Activated CD8-positive, alpha-beta memory T cell treated with anti-CD3 and anti-CD28 coated beads, Interleukin-2, amount 10 ng/mL, durations not matched to agents 7 days and 5 days (primary cell): ENCODE measurements around the gene TRAF2. TPM values are rescaled to one million over a fixed set of nuclear protein-coding genes. Genes with fewer than 3 reads are reported as not detected.

Experiments
- ATAC-seq: fragments of 150-1000 bp; cut with Tn5 transposase; one replicate; pipeline ENCODE4 v1.10.0; 2021; ENCODE audit warnings: moderate library complexity
- CTCF ChIA-PET: fragments of 350-600 bp; sonication (Branson Sonifier 250); formaldehyde crosslinking; loops from one replicate; lab custom pipeline; 2021; ENCODE audit warnings: antibody characterized with exemption; lab: Charles Lee
- DNase-seq: peaks from one replicate; pipeline ENCODE4 v3.0.0-alpha.2; 2020
- H3K27ac Mint-ChIP-seq: one replicate; pipeline ENCODE4 v1.8.0; 2021; ENCODE audit warnings: mild to moderate bottlenecking, mixed read lengths
- H3K27me3 Mint-ChIP-seq: one replicate; pipeline ENCODE4 v1.8.0; 2021; ENCODE audit warnings: mixed read lengths
- H3K36me3 Mint-ChIP-seq: one replicate; pipeline ENCODE4 v1.8.0; 2021; ENCODE audit warnings: mild to moderate bottlenecking, mixed read lengths
- H3K4me1 Mint-ChIP-seq: one replicate; pipeline ENCODE4 v1.8.0; 2021; ENCODE audit warnings: mixed read lengths
- H3K4me3 Mint-ChIP-seq: one replicate; pipeline ENCODE4 v1.8.0; 2021; ENCODE audit warnings: mild to moderate bottlenecking, moderate library complexity, mixed read lengths
- H3K9me3 Mint-ChIP-seq: one replicate; pipeline ENCODE4 v1.8.0; 2022; ENCODE audit warnings: low read depth, mixed read lengths
- total RNA-seq, 2 experiments: library from RNA; stranded (reverse); gene quantifications; one replicate each; pipeline ENCODE4 v1.2.3, GENCODE V29; 2021

The TRAF2 gene
- total RNA-seq, 2 experiments from 2014 or later, result 58.4 to 67.6 TPM

DNA sequence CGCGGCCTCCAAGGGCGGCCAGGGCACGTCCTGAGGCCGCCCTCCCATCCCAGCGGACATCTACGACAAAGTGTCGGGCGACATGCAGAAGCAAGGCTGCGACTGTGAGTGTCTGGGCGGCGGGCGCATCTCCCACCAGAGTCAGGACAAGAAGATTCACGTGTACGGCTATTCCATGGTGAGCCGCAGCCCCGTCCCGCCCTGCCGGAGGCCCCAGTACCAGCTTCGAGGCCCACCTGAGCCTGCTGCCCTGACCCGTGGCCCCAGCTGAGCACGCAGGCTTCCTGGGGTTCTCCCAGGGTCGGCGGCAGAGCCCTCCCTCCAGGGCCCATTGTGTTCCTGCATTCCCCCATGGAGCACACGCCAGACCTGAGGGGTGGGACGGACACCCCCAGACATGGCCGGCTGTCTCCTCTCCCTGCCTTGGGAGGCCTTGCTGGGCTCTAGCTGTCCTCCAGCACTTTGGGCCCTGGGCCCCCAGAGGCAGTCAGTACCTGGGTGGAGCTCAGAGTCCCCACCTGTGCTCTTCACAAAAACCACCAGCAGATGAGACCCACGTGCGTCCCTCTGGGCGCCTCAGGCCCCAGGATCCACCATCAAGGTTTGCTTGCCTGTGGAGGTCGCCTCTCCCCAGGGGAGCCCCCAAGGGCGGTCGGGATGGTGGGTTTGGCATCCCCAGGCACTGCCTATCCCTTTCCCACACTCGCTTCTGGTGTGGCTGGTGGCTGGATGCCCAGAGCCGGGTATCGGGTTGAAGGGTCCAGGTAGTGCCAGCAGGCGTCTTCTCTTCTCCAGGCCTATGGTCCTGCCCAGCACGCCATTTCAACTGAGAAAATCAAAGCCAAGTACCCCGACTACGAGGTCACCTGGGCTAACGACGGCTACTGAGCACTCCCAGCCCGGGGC is 36.1 kb upstream of the TRAF2 start:
- DNase-seq, result no peak
- Mint-ChIP-seq H3K27me3 (peaks cover 18% of the 10 kb centered on the region), H3K27ac (peak overlapping the region; percentile 81), H3K4me1 (peaks cover 16% of the 10 kb centered on the region), H3K4me3 (peak overlapping the region; percentile 88), H3K36me3 (peaks cover 3% of the 10 kb centered on the region), H3K9me3 (no peaks in the 10 kb centered on the region)
- CTCF ChIA-PET, result interaction anchor here (1.0 kb wide), 1 partner anchor 185 kb away, joined by 3 read pairs; no protein-coding TSS in a partner anchor
- ATAC-seq, result no peak

DNA sequence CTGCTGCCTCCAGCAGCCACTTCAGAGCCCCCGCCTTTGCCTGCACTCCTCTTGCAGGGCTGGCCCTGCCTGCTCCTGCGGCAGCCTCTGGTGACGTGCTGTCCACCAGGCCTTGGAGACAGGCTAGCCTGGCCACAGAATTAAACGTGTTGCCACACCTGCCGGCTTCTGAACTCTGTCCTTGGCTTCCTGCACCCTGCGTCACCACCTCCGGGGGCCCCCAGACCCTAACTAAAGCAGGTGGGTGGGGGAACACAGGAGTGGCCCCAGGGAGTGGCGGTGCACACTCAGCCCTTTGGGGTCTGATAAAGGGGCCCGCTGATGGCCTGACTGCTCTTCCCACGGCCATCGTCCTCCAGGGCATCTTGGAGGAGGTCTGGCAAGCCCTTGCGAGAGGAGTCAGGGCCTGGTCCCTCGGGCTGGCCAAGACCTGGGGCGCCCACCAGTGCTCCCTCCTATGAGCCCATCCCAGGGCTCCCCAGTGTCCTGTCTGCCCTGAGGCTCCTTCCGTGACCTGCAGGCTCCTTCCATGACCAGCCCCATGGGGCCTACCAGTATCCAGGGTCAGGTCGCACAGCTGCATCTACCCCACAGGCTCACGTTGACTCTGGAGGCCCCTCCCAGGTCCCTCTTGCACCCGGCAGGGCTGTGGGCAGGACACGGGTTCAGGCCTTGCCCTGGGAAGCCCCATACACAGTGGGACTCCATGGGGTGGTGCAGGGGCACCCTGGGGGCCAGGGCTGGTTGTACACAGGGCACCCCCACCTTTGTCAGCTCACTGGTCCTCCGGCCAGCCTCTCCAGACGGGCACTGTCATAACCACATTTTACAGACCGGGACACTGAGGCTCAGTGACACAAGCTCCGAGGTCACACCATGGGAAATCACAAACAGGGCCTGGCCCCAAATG is 35.2 kb upstream of the TRAF2 start:
- Mint-ChIP-seq H3K36me3 (peaks cover 3% of the 10 kb centered on the region), H3K4me1 (peaks cover 16% of the 10 kb centered on the region), H3K9me3 (no peaks in the 10 kb centered on the region), H3K4me3 (no peak overlapping the region), H3K27ac (no peak overlapping the region), H3K27me3 (peaks cover 15% of the 10 kb centered on the region)
- ATAC-seq (no peak), DNase-seq (no peak)
- CTCF ChIA-PET, result interaction anchor here (2.1 kb wide), 1 partner anchor 9 kb away, joined by 8 read pairs; the partner anchor contains the start of gene AJM1

DNA sequence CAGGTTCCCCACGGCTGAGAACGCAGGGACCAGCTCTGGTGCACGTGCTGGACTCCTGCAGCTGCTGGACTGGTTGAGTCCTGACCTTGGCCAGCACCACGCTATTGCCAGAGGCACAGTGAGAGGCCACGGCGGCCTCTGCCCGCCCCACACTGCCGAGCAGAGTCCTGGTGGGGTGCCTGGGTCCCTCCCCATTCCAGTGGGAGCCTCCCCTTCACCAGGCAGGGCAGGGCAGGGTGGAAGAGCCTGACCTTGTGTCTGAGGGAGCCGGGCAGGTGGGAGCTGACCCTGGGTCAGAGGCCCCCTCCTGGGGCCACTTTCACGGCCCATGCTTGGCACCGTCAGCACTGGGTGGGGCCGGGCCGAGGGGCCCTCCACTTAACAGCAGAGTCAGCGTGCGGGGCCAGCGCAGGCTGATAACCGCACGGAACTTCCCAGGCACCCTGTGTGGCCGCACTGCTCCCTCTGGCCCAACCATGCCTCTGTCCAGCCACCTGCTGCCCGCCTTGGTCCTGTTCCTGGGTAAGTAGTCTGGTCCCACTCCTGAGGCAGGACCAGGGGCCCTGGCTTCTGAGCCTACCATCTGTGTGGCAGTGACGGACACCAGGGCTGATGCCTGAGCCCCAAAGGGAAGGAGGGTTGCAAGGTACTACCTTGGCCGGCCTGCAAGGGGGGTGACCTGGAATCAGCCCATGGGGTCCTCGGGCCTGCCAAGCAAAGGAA is 34.2 kb upstream of the TRAF2 start, which contains the start of gene MAMDC4:
Gene MAMDC4 (plus strand): TSS at position 406 of the 723 bp plus-strand sequence. CDS start 71 bp downstream, at position 477.
- CTCF ChIA-PET, result interaction anchor here (2.1 kb wide), 1 partner anchor 10 kb away, joined by 8 read pairs; the partner anchor contains the start of gene AJM1
- DNase-seq, result no peak
- Mint-ChIP-seq H3K9me3 (no peaks in the 10 kb centered on the region), H3K36me3 (peaks cover 3% of the 10 kb centered on the region), H3K4me1 (peaks cover 13% of the 10 kb centered on the region), H3K27me3 (peaks cover 8% of the 10 kb centered on the region), H3K4me3 (no peak within 1 kb of the TSS), H3K27ac (no peak within 1 kb of the TSS)
- ATAC-seq, result no peak

- DNase-seq (no peak), ATAC-seq (no peak)
- no peak overlapping the region for H3K27ac Mint-ChIP-seq
- H3K4me3 Mint-ChIP-seq, result no peak overlapping the region
- no peaks in the 10 kb centered on the region for H3K36me3 Mint-ChIP-seq
- peaks cover 1% of the 10 kb centered on the region for H3K27me3 Mint-ChIP-seq
- peaks cover 8% of the 10 kb centered on the region for H3K4me1 Mint-ChIP-seq
- H3K9me3 Mint-ChIP-seq, result no peaks in the 10 kb centered on the region
- CTCF ChIA-PET, result interaction anchor here (2.1 kb wide), 1 partner anchor 11 kb away, joined by 8 read pairs; the partner anchor contains the start of gene AJM1
Measured at GRCh38 chr9:136852664-136853595, 33.4 kb upstream of the TRAF2 start.

DNA sequence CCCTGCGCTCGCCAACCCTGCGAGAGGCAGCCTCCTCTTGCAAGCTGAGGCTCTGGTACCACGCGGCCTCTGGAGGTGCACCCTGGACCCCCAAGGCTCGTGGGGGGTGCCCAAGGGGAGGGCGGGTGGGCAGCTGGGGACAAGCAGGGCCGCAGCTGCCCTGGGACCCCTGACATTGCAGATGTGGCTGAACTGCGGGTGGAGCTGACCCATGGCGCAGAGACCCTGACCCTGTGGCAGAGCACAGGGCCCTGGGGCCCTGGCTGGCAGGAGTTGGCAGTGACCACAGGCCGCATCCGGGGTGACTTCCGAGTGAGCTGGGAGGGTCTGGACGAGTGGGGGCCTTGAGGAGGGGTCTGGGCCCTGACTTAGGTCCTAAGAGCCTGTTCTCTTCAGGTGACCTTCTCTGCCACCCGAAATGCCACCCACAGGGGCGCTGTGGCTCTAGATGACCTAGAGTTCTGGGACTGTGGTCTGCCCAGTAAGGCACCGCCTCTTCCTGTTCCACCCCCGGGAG is 32.7 kb upstream of the TRAF2 start:
- Mint-ChIP-seq H3K27me3 (no peaks in the 10 kb centered on the region), H3K36me3 (no peaks in the 10 kb centered on the region), H3K9me3 (no peaks in the 10 kb centered on the region), H3K4me1 (peaks cover 6% of the 10 kb centered on the region), H3K27ac (no peak overlapping the region), H3K4me3 (no peak overlapping the region)
- ATAC-seq (no peak), DNase-seq (no peak)
- CTCF ChIA-PET, result no interaction called here

GRCh38 chr9:136854113-136854841 is 32.0 kb upstream of the TRAF2 start:
- Mint-ChIP-seq H3K4me1 (peaks cover 5% of the 10 kb centered on the region), H3K27me3 (no peaks in the 10 kb centered on the region)
- CTCF ChIA-PET, result no interaction called here

GRCh38 chr9:136854842-136855460 is 31.4 kb upstream of the TRAF2 start:
- ATAC-seq (no peak), DNase-seq (no peak)
- no peaks in the 10 kb centered on the region for H3K36me3 Mint-ChIP-seq
- H3K9me3 Mint-ChIP-seq, result no peaks in the 10 kb centered on the region
- peaks cover 3% of the 10 kb centered on the region for H3K4me1 Mint-ChIP-seq
- H3K4me3 Mint-ChIP-seq, result no peak overlapping the region
- CTCF ChIA-PET, result no interaction called here
- no peaks in the 10 kb centered on the region for H3K27me3 Mint-ChIP-seq
- no peak overlapping the region for H3K27ac Mint-ChIP-seq

More at GRCh38 chr9:136854113-136854841, 32.0 kb upstream of the TRAF2 start:
- DNase-seq (no peak), ATAC-seq (no peak)
- no peak overlapping the region for H3K27ac Mint-ChIP-seq
- H3K4me3 Mint-ChIP-seq, result no peak overlapping the region
- no peaks in the 10 kb centered on the region for H3K9me3 Mint-ChIP-seq
- H3K36me3 Mint-ChIP-seq, result no peaks in the 10 kb centered on the region

DNA sequence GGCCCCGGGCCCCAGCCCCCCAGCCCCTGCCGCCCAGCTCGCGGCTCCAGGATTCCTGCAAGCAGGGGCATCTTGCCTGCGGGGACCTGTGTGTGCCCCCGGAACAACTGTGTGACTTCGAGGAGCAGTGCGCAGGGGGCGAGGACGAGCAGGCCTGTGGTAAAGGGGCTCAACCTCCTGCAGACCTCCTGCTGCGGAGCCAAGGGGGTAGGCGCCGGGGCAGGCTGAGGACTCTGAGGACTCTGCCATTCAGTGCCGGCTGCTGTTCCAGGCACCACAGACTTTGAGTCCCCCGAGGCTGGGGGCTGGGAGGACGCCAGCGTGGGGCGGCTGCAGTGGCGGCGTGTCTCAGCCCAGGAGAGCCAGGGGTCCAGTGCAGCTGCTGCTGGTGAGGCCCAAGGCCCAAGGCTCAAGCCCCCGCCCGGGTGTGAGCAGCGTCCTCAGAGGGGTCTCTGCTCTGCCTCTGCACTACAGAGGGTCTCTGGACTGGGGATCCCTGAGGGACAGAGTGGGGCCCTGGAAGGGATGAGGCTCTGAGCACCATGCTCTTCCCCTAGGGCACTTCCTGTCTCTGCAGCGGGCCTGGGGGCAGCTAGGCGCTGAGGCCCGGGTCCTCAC is 30.7 kb upstream of the TRAF2 start:
- Mint-ChIP-seq H3K36me3 (no peaks in the 10 kb centered on the region), H3K4me1 (no peaks in the 10 kb centered on the region), H3K9me3 (no peaks in the 10 kb centered on the region), H3K4me3 (no peak overlapping the region), H3K27ac (no peak overlapping the region), H3K27me3 (no peaks in the 10 kb centered on the region)
- ATAC-seq, result no peak
- no peak for DNase-seq
- CTCF ChIA-PET, result no interaction called here

DNA sequence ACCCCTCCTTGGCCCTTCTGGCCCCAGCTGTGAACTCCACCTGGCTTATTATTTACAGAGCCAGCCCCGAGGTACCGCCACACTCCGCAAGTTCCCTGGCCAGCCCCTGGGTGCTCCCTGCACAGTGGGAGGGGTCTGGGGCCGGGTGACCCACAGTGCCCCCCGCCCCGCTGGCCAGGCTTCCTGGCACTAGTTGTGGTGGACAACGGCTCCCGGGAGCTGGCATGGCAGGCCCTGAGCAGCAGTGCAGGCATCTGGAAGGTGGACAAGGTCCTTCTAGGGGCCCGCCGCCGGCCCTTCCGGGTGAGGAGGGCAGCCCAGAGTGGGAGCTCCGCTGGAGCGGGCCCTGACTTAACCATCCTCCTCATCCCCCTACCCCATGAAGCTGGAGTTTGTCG is 30.2 kb upstream of the TRAF2 start:
- no peaks in the 10 kb centered on the region for H3K9me3 Mint-ChIP-seq
- no peaks in the 10 kb centered on the region for H3K27me3 Mint-ChIP-seq
- H3K27ac Mint-ChIP-seq, result no peak overlapping the region
- no peak for DNase-seq
- no peaks in the 10 kb centered on the region for H3K36me3 Mint-ChIP-seq
- H3K4me1 Mint-ChIP-seq, result no peaks in the 10 kb centered on the region
- CTCF ChIA-PET, result interaction anchor here (0.6 to 0.7 kb wide), 2 partner anchors 14 to 208 kb away, joined by 3 read pairs; partner anchors contain the start of gene AJM1
- no peak overlapping the region for H3K4me3 Mint-ChIP-seq
- no peak for ATAC-seq

DNA sequence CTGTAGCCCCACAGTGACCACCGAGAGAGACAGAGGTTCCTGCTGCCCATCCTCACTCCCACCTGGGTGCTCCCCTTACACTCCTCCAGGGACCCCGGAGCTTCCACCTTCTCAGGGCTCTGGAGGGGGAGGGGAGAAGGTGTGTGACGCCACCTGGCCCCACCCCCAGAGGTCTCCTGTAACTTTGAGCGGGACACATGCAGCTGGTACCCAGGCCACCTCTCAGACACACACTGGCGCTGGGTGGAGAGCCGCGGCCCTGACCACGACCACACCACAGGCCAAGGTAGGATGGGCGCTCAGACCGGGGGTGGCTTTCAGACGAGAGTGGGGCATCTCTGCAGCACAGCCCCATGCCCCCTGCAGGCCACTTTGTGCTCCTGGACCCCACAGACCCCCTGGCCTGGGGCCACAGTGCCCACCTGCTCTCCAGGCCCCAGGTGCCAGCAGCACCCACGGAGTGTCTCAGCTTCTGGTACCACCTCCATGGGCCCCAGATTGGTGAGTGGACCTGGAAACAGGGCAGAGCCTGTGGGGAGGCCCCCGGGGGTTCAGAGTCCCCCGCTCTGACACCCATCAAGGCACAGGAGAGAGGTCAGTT is 29.7 kb upstream of the TRAF2 start:
- Mint-ChIP-seq H3K36me3 (peaks cover 1% of the 10 kb centered on the region), H3K9me3 (no peaks in the 10 kb centered on the region), H3K27me3 (no peaks in the 10 kb centered on the region), H3K27ac (no peak overlapping the region), H3K4me3 (no peak overlapping the region), H3K4me1 (no peaks in the 10 kb centered on the region)
- DNase-seq, result no peak
- no peak for ATAC-seq
- CTCF ChIA-PET, result interaction anchor here (0.6 to 0.7 kb wide), 2 partner anchors 14 to 208 kb away, joined by 3 read pairs; partner anchors contain the start of gene AJM1
